H1 (cell line): ENCODE data around the gene SYTL5. TPM values are rescaled to one million over a fixed set of nuclear protein-coding genes. Genes with fewer than 3 reads are reported as not detected.

Experiments
- CTCF ChIA-PET: fragments of 300-600 bp; sonication (Branson Sonifier 250); formaldehyde crosslinking; loops from one replicate; lab custom pipeline; 2021; ENCODE audit not compliant: partially characterized antibody; lab: Charles Lee
- POLR2A ChIA-PET: fragments of 300-600 bp; sonication (Branson Sonifier 250); formaldehyde crosslinking; loops from one replicate; lab custom pipeline; 2021; ENCODE audit warnings: inconsistent platforms; ENCODE audit not compliant: partially characterized antibody; lab: Charles Lee
- DNase-seq, 2 experiments: peaks; one replicate each; pipeline versions ENCODE4 v3.0.0 to v3.0.0-alpha.2; 2010 to 2022; ENCODE audit warnings: low spot score in 2 of 2, low read depth in 1 of 2, mixed read lengths in 1 of 2
- FAIRE-seq: peaks from 2 replicates; lab custom pipeline; 2011; peaks lifted over from hg19 to GRCh38; lab: Jason Lieb, UNC
- H2AFZ ChIP-seq: 2 replicates; pipeline ENCODE4 v1.8.1; 2012; ENCODE audit warnings: low read length, inconsistent platforms
- H2AK5ac ChIP-seq: 2 replicates; pipeline ENCODE4 v1.6.1; 2013; ENCODE audit warnings: low read depth, low read length
- H2BK120ac ChIP-seq: replicated peaks from 2 replicates; pipeline ENCODE3; 2013; ENCODE audit warnings: low read depth, low read length, inconsistent platforms
- H2BK12ac ChIP-seq: 2 replicates; pipeline ENCODE4 v1.6.1; 2013; ENCODE audit warnings: low read depth, low read length
- H2BK15ac ChIP-seq: 2 replicates; pipeline ENCODE4 v1.6.1; 2013; ENCODE audit warnings: low read length
- H2BK20ac ChIP-seq: 2 replicates; pipeline ENCODE4 v1.6.1; 2013; ENCODE audit warnings: low read length
- H2BK5ac ChIP-seq: 2 replicates; pipeline ENCODE4 v1.6.1; 2013; ENCODE audit warnings: low read depth, low read length
- H3K14ac ChIP-seq: 2 replicates; pipeline ENCODE4 v1.6.1; 2013; ENCODE audit warnings: inconsistent platforms; ENCODE audit not compliant: insufficient read length
- H3K18ac ChIP-seq: 2 replicates; pipeline ENCODE4 v1.6.1; 2013; ENCODE audit warnings: low read length; ENCODE audit errors: extremely low read depth
- H3K23ac ChIP-seq: 2 replicates; pipeline ENCODE4 v1.6.1; 2013; ENCODE audit warnings: inconsistent platforms; ENCODE audit not compliant: insufficient read length
- H3K23me2 ChIP-seq: 2 replicates; pipeline ENCODE4 v1.6.1; 2013; ENCODE audit warnings: low read depth, low read length
- H3K27ac ChIP-seq: 2 replicates; pipeline ENCODE4 v1.6.1; 2011; ENCODE audit warnings: low read depth, low read length, inconsistent platforms
- H3K27me3 ChIP-seq, 4 experiments: replicated peaks in 1 of 4; 1 replicate in 1 of 4; 2 replicates in 3 of 4; pipeline versions ENCODE4 v1.6.1 to v1.8.1; 2011 to 2013; ENCODE audit warnings: low read length in 3 of 4, mild to moderate bottlenecking in 3 of 4, inconsistent platforms in 2 of 4, mixed read lengths in 2 of 4, moderate library complexity in 1 of 4; ENCODE audit not compliant: control insufficient read depth in 3 of 4, insufficient read depth in 3 of 4; ENCODE audit errors: extremely low read depth in 1 of 4
- H3K36me3 ChIP-seq, 4 experiments: 2 replicates each; pipeline versions ENCODE4 v1.6.1 to v1.8.1; 2011 to 2013; ENCODE audit warnings: mild to moderate bottlenecking in 4 of 4, low read length in 3 of 4, moderate library complexity in 2 of 4, control low read depth in 1 of 4, inconsistent platforms in 1 of 4; ENCODE audit not compliant: insufficient read depth in 4 of 4, control insufficient read depth in 2 of 4
- H3K4ac ChIP-seq: replicated peaks from 2 replicates; pipeline ENCODE3; 2013; ENCODE audit warnings: low read length, low read depth, mixed read lengths, inconsistent platforms; ENCODE audit not compliant: insufficient read length
- H3K4me1 ChIP-seq, 4 experiments: replicated peaks in 1 of 4; 1 replicate in 1 of 4; 2 replicates in 3 of 4; pipeline versions ENCODE4 v1.6.1 to v1.8.1; 2011 to 2013; ENCODE audit warnings: low read length in 3 of 4, inconsistent platforms in 2 of 4, mixed read lengths in 1 of 4; ENCODE audit not compliant: insufficient read depth in 4 of 4, control insufficient read depth in 3 of 4
- H3K4me2 ChIP-seq, 2 experiments: 2 replicates each; pipeline versions ENCODE4 v1.6.1 to v1.8.1; 2011 to 2013; ENCODE audit warnings: low read depth in 2 of 2, low read length in 2 of 2, control low read depth in 1 of 2, inconsistent platforms in 1 of 2, mild to moderate bottlenecking in 1 of 2; ENCODE audit not compliant: insufficient read depth in 1 of 2
- H3K4me3 ChIP-seq, 4 experiments: fragments of 200-600, 300-600 bp in 1 of 4; sonication (generic), shearing (Covaris generic), sonication (Bioruptor Twin) in 1 of 4; 2 replicates each; pipeline versions ENCODE4 v1.5.1 to v1.8.1; 2011 to 2016; ENCODE audit warnings: low read length in 4 of 4, low read depth in 3 of 4, control low read depth in 2 of 4, inconsistent platforms in 2 of 4, mild to moderate bottlenecking in 2 of 4, mixed read lengths in 1 of 4, moderate library complexity in 1 of 4; ENCODE audit not compliant: insufficient read depth in 2 of 4; ENCODE audit errors: extremely low read depth in 1 of 4
- H3K56ac ChIP-seq: replicated peaks from 2 replicates; pipeline ENCODE3; 2013; ENCODE audit warnings: low read depth, mild to moderate bottlenecking, mixed read lengths, low read length, inconsistent platforms; ENCODE audit not compliant: insufficient read length
- H3K79me1 ChIP-seq: 2 replicates; pipeline ENCODE4 v1.6.1; 2013; ENCODE audit warnings: low read depth, low read length, control low read depth
- H3K79me2 ChIP-seq, 2 experiments: 2 replicates each; pipeline versions ENCODE4 v1.6.1 to v1.8.1; 2012 to 2013; ENCODE audit warnings: low read length in 2 of 2, mild to moderate bottlenecking in 2 of 2, inconsistent platforms in 1 of 2; ENCODE audit not compliant: insufficient read depth in 2 of 2, control insufficient read depth in 1 of 2
- H3K9ac ChIP-seq, 4 experiments: replicated peaks in 1 of 4; 1 replicate in 1 of 4; 2 replicates in 3 of 4; pipeline versions ENCODE4 v1.6.1 to v1.8.1; 2011 to 2013; ENCODE audit warnings: low read depth in 3 of 4, low read length in 3 of 4, control low read depth in 2 of 4, mild to moderate bottlenecking in 2 of 4, moderate library complexity in 2 of 4, inconsistent platforms in 1 of 4; ENCODE audit errors: extremely low read depth in 1 of 4
- H3K9me3 ChIP-seq, 2 experiments: 2 replicates each; pipeline versions ENCODE4 v1.6.1 to v1.8.1; 2012 to 2013; ENCODE audit warnings: mild to moderate bottlenecking in 2 of 2, moderate library complexity in 2 of 2, control low read depth in 1 of 2, inconsistent platforms in 1 of 2, low read depth in 1 of 2, low read length in 1 of 2, mixed read lengths in 1 of 2; ENCODE audit not compliant: insufficient read depth in 2 of 2
- H4K20me1 ChIP-seq, 2 experiments: replicated peaks in 1 of 2; 2 replicates each; pipeline versions ENCODE3 to v1.8.1; 2011 to 2013; ENCODE audit warnings: inconsistent platforms in 2 of 2, low read length in 2 of 2, mild to moderate bottlenecking in 1 of 2; ENCODE audit not compliant: insufficient read depth in 2 of 2, control insufficient read depth in 1 of 2
- H4K5ac ChIP-seq: 2 replicates; pipeline ENCODE4 v1.6.1; 2013; ENCODE audit warnings: low read length, low read depth, mixed read lengths, inconsistent platforms; ENCODE audit not compliant: insufficient read length
- H4K8ac ChIP-seq: 2 replicates; pipeline ENCODE4 v1.8.0; 2013; ENCODE audit warnings: mild to moderate bottlenecking, moderate library complexity, low read length, inconsistent platforms; ENCODE audit not compliant: insufficient read depth; ENCODE audit errors: extremely low read depth
- H4K91ac ChIP-seq: replicated peaks from 2 replicates; pipeline ENCODE3; 2013; ENCODE audit warnings: low read length, mixed read lengths, inconsistent platforms; ENCODE audit not compliant: insufficient read length
- GTF2F1 ChIP-seq: IDR thresholded peaks from 2 replicates; pipeline ENCODE4 v1.6.1; 2012; ENCODE audit warnings: low read depth, low read length, improper control_type of control experiment, borderline replicate concordance
- HDAC2 ChIP-seq, 2 experiments: fragments of 300-600 bp in 1 of 2; sonication (generic) in 1 of 2; IDR thresholded peaks; 2 replicates each; pipeline ENCODE4 v1.6.1; 2011 to 2012; ENCODE audit warnings: low read depth in 2 of 2, low read length in 2 of 2, mild to moderate bottlenecking in 2 of 2, moderate library complexity in 2 of 2, borderline replicate concordance in 1 of 2, inconsistent platforms in 1 of 2
- SAP30 ChIP-seq: fragments of 300-600 bp; sonication (generic); IDR thresholded peaks from 2 replicates; pipeline ENCODE4 v1.7.1; 2012; ENCODE audit warnings: low read length, moderate library complexity, mild to moderate bottlenecking, inconsistent platforms; ENCODE audit not compliant: insufficient read depth, insufficient replicate concordance
- SIN3A ChIP-seq, 2 experiments: IDR thresholded peaks in 1 of 2; conservative IDR thresholded peaks in 1 of 2; 2 replicates each; pipeline ENCODE4 v1.6.1; 2011 to 2012; ENCODE audit warnings: low read length in 2 of 2, improper control_type of control experiment in 1 of 2, low read depth in 1 of 2, mild to moderate bottlenecking in 1 of 2
- WGBS, 2 experiments: shearing (Covaris generic) in 1 of 2; methylation state at CpG; one replicate each; pipeline versions ENCODE4 v1.1.6 to v1.1.7; 2013 to 2015; ENCODE audit warnings: low lambda C conversion rate in 2 of 2, mixed read lengths in 2 of 2, inconsistent platforms in 1 of 2, low coverage in 1 of 2, missing lambda C conversion rate in 1 of 2; ENCODE audit not compliant: insufficient replicate concordance in 2 of 2, insufficient coverage in 1 of 2, insufficient read length in 1 of 2; ENCODE audit errors: extremely low coverage in 1 of 2, missing lambda C conversion rate in 1 of 2; 5-methylcytosine and 5-hydroxymethylcytosine counted together
- polyA plus RNA-seq, 7 experiments: library from polyadenylated mRNA; depleted of rRNA in 3 of 7; stranded (reverse) in 5 of 7; unstranded in 2 of 7; fragments of >200 nt in 5 of 7; fragments of 200-250 nt in 2 of 7; gene quantifications; 1 replicate in 5 of 7; 2 replicates in 1 of 7; 4 replicates in 1 of 7; pipeline versions ENCODE4 v1.2.1 to v1.2.3, GENCODE V29; 2011 to 2013; ENCODE audit warnings: missing spikeins in 2 of 7, mixed read lengths in 2 of 7
- total RNA-seq: library from RNA; stranded (reverse); fragmentation: NEBNext Ultra II Directional; extraction: Animal tissue kit (Norgen Biotek cat#: 25700); gene quantifications from 2 replicates; pipeline ENCODE4 v1.2.1, GENCODE V29; 2021

SYTL5 gene
- total and polyA plus RNA-seq, 2 of the 8 experiments (the other 6 are each of a cell fraction or from before 2014, with no cell fraction given): 0.15 to 0.52 TPM

GRCh38 chrX:37975421-37975820 lies 30.9 kb upstream of the SYTL5 start:
- POLR2A ChIA-PET: no interaction called here

More at GRCh38 chrX:37975421-37975820, 30.9 kb upstream of the SYTL5 start:
- Histone ChIP-seq H4K91ac (no peak overlapping the region), H3K18ac (no peak overlapping the region), H3K4me3 (no peak overlapping the region), H3K4ac (no peak overlapping the region)
- no peak for FAIRE-seq
- TF ChIP-seq SAP30: no peak
- TF ChIP-seq HDAC2 (IDR thresholded peaks at IDR 0.05; ENCODE audit: borderline replicate concordance in 1 of 2, low read depth in 2 of 2, low read length in 2 of 2): no peak
- no peak for TF ChIP-seq GTF2F1
- no peak for TF ChIP-seq SIN3A (conservative IDR thresholded peaks at IDR 0.05 in 1 of 2, IDR thresholded peaks at IDR 0.05 in 1 of 2; ENCODE audit: low read depth in 1 of 2, low read length in 2 of 2)
- TF ChIP-seq, all 59 proteins: peak for 0
- H2AK5ac ChIP-seq: no peak overlapping the region
- H3K79me2 ChIP-seq: no peaks in the 10 kb centered on the region
- 100% methylated on average over 3 of the region's 3 CpGs; no CpG with 5 or more reads in 1 of the 2 experiments for WGBS, 2 experiments
- H3K27ac ChIP-seq: no peak overlapping the region
- H2BK120ac ChIP-seq: no peak overlapping the region
- H4K5ac ChIP-seq: no peak overlapping the region
- H3K27me3 ChIP-seq: no peaks in the 10 kb centered on the region
- H2BK15ac ChIP-seq: no peak overlapping the region
- H3K4me2 ChIP-seq: no peak overlapping the region
- no peak overlapping the region for H2AFZ ChIP-seq
- CTCF ChIA-PET: no interaction called here
- no peak overlapping the region for H4K8ac ChIP-seq
- DNase-seq: no peak
- no peak overlapping the region for H2BK12ac ChIP-seq
- H3K36me3 ChIP-seq: no peaks in the 10 kb centered on the region
- no peak overlapping the region for H3K23ac ChIP-seq
- H3K14ac ChIP-seq: no peak overlapping the region
- H2BK5ac ChIP-seq: no peak overlapping the region
- no peaks in the 10 kb centered on the region for H3K4me1 ChIP-seq
- no peak overlapping the region for H3K9ac ChIP-seq
- no peaks in the 10 kb centered on the region for H3K23me2 ChIP-seq
- H4K20me1 ChIP-seq: no peaks in the 10 kb centered on the region
- no peaks in the 10 kb centered on the region for H3K9me3 ChIP-seq
- H3K79me1 ChIP-seq: no peaks in the 10 kb centered on the region
- no peak overlapping the region for H3K56ac ChIP-seq
- no peak overlapping the region for H2BK20ac ChIP-seq
